ENCODE measurements around the gene VPS18. TPM values are rescaled to one million over a fixed set of nuclear protein-coding genes. Genes with fewer than 3 reads are reported as not detected.

The VPS18 gene
- total RNA-seq, 4 donors from 2014 or later = 15.7 to 26.8 (median 23.8) TPM

DNA sequence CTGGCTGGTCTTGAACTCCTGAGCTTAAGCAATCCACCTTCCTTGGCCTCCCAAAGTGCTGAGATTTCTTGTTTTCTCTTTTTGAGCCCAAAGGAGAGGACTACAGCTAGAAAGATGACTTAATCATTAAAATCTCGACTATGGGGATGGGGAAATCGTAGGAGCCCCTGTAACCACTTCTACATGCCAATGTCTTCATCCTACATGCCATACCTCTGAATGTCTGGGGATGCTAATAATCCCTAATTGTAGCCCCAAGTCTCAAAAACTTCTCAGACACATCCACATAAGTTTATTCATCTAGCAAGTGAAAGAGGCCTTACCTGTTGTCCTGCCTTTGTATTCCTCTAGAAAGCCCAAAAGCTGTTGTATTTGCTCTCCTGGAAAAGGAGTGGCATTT lies 16.6 kb upstream of the VPS18 start:
- no peaks in the 10 kb centered on the region for H3K36me3 ChIP-seq
- H3K27me3 ChIP-seq = no peaks in the 10 kb centered on the region
- no peaks in the 10 kb centered on the region for H3K9me3 ChIP-seq
- no peak for TF ChIP-seq POLR2A (IDR thresholded peaks at IDR 0.05)
- TF ChIP-seq, protein P1, sequence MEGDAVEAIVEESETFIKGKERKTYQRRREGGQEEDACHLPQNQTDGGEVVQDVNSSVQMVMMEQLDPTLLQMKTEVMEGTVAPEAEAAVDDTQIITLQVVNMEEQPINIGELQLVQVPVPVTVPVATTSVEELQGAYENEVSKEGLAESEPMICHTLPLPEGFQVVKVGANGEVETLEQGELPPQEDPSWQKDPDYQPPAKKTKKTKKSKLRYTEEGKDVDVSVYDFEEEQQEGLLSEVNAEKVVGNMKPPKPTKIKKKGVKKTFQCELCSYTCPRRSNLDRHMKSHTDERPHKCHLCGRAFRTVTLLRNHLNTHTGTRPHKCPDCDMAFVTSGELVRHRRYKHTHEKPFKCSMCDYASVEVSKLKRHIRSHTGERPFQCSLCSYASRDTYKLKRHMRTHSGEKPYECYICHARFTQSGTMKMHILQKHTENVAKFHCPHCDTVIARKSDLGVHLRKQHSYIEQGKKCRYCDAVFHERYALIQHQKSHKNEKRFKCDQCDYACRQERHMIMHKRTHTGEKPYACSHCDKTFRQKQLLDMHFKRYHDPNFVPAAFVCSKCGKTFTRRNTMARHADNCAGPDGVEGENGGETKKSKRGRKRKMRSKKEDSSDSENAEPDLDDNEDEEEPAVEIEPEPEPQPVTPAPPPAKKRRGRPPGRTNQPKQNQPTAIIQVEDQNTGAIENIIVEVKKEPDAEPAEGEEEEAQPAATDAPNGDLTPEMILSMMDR (IDR thresholded peaks at IDR 0.05) = no peak
- no peak overlapping the region for H3K4me3 ChIP-seq
- DNase-seq = no peak
- H3K4me1 ChIP-seq = peaks cover 0 to 16% (median 0%) of the 10 kb centered on the region in 4 donors
- H3K27ac ChIP-seq = no peak overlapping the region

DNA sequence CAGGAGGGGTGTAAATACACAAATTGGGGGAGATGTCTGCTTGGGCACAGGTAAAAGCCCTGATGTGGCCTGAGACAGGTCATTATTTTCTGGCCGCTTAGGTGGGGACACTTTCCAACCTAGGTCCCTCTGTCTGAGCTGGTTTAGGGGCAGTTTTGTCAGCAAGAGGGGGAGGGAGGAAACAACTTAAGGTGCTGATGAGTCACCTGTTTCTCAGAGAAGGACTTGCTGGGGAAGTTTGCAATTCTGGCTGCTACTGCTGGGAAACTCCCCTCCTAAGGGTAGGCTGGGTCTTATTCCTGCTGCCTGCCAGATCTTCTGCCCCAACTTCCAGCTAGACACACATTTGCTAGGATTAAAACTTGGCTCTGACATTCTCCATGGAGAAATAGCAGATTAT lies 15.5 kb upstream of the VPS18 start:
- TF ChIP-seq, protein P1 (IDR thresholded peaks at IDR 0.05) = no peak
- no peak for TF ChIP-seq POLR2A (IDR thresholded peaks at IDR 0.05)
- no peak for DNase-seq
- no peaks in the 10 kb centered on the region for H3K36me3 ChIP-seq
- no peaks in the 10 kb centered on the region for H3K9me3 ChIP-seq
- no peak overlapping the region for H3K4me3 ChIP-seq
- no peaks in the 10 kb centered on the region for H3K27me3 ChIP-seq
- no peak overlapping the region for H3K27ac ChIP-seq
- peaks cover 0 to 8% (median 0%) of the 10 kb centered on the region in 4 donors for H3K4me1 ChIP-seq

DNA sequence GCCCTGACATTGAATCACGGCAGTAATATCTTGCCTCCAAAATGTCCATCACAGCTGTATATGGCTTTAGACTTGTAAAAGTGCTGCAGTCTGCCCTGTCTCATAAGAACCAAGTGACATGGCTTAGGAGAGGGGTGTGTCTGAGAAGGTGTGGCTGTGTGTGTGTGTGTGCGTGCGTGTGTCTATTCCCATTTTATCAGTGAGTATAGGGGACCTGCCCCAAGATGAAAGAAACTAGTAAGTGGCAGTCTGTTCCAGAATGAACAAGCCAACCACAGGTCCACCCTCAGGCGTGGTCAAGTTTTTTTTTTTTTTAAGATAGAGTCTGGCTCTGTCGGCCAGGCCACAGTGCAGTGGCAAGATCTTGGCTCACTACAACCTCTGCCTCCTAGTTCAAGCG lies 14.6 kb upstream of the VPS18 start:
- Histone ChIP-seq H3K27me3 (no peaks in the 10 kb centered on the region), H3K4me3 (no peak overlapping the region), H3K9me3 (no peaks in the 10 kb centered on the region), H3K4me1 (no peaks in the 10 kb centered on the region), H3K36me3 (no peaks in the 10 kb centered on the region), H3K27ac (no peak overlapping the region)
- no peak for DNase-seq
- TF ChIP-seq, protein P1 (IDR thresholded peaks at IDR 0.05) = no peak
- no peak for TF ChIP-seq POLR2A (IDR thresholded peaks at IDR 0.05)

DNA sequence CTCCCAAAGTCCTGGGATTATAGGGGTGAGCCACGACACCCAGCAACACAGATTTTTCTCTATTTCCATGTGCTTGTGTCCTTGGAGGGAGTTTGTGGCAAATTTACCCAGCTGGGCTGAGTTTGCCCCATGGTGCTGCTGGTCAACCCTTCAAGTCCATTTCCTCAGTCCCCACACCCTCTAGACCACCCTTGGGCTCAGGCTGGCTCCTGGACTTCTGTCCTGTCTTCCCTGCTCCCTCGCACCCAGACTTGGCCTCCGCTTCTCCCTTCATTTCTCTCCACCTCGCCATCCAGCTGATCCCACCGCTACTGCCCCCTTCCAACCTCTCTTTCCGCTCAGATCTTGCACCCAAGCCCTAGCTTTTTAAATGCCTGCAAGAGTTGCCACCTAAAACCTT lies 12.9 kb upstream of the VPS18 start:
- Histone ChIP-seq H3K4me3 (no peak overlapping the region), H3K4me1 (no peaks in the 10 kb centered on the region), H3K9me3 (no peaks in the 10 kb centered on the region), H3K27me3 (no peaks in the 10 kb centered on the region), H3K36me3 (no peaks in the 10 kb centered on the region), H3K27ac (no peak overlapping the region)
- no peak for DNase-seq
- TF ChIP-seq POLR2A (IDR thresholded peaks at IDR 0.05) = no peak
- TF ChIP-seq, protein P1 (IDR thresholded peaks at IDR 0.05) = no peak

DNA sequence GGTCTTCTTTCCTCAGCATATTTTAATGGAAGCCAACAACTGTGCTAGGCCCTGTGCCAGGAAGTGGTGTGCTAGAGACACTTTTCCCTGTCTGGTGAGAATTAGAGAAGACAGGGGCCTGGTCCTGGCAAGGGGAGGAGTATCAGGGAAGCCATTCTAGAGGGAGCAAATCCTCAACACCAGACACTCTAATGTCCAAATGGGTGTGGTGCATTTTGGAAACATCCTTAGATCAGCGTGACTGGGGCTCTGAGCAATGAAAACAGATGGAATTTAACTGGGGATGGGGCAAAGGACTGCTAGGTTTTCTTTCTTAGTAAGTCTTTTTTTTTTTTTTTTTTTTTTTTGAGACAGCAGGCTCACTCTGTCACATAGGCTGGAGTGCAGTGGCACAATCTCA lies 7.7 kb upstream of the VPS18 start:
- Histone ChIP-seq H3K9me3 (no peaks in the 10 kb centered on the region), H3K27me3 (no peaks in the 10 kb centered on the region), H3K4me3 (no peak overlapping the region), H3K4me1 (peaks cover 0 to 3% (median 0%) of the 10 kb centered on the region in 4 donors), H3K27ac (no peak overlapping the region), H3K36me3 (no peaks in the 10 kb centered on the region)
- DNase-seq = no peak
- TF ChIP-seq POLR2A (IDR thresholded peaks at IDR 0.05) = no peak
- TF ChIP-seq, protein P1 (IDR thresholded peaks at IDR 0.05) = no peak

DNA sequence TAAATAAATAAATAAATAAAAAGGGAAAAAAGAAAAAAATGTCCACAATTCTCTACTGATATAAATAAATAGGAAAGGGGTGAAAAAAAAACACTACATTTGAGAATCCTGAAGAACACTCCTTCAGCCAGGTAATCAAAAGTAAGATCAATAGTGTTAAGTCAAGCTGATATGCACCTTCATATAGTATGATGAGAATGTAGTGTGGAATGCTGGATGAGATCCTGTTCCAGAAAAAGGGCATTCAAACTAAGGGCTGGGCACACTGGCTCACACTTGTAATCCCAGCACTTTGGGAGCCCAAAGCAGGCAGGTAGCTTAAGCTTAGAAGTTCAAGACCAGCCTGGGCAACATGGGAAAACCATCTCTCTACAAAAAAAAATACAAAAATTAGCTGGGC lies 5.1 kb upstream of the VPS18 start:
- Histone ChIP-seq H3K27ac (no peak overlapping the region), H3K9me3 (no peaks in the 10 kb centered on the region), H3K4me3 (no peak overlapping the region), H3K27me3 (no peaks in the 10 kb centered on the region), H3K4me1 (peaks cover 3 to 23% (median 5%) of the 10 kb centered on the region in 4 donors), H3K36me3 (no peaks in the 10 kb centered on the region)
- TF ChIP-seq, protein P1 (IDR thresholded peaks at IDR 0.05) = no peak
- TF ChIP-seq POLR2A (IDR thresholded peaks at IDR 0.05) = no peak
- no peak for DNase-seq

All from Peyer's patch (tissue), 4 donors.